K562 (cell line): Measurements from ENCODE around the gene OR2F2. TPM values are rescaled to one million over a fixed set of nuclear protein-coding genes. Genes with fewer than 3 reads are reported as not detected.

ENCODE experiments used
- BACH1 ChIP-seq: fragments of 200-800 bp; sonication (Bioruptor generic); IDR thresholded peaks from 2 replicates; pipeline ENCODE4 v1.6.1; 2016; ENCODE audit warnings: missing genetic modification characterization, missing compliant biosample characterization
- E2F4 ChIP-seq: sonication (generic); formaldehyde crosslinking; IDR thresholded peaks from 2 replicates; pipeline ENCODE4 v1.8.0; 2022; ENCODE audit warnings: mild to moderate bottlenecking, low read depth, missing genetic modification reagents
- EGR1 ChIP-seq: fragments of 450-650 bp; conservative IDR thresholded peaks from 2 replicates; pipeline ENCODE4 v1.6.1; 2017; ENCODE audit warnings: mild to moderate bottlenecking
- IRF2 ChIP-seq: sonication (generic); formaldehyde crosslinking; IDR thresholded peaks from 2 replicates; pipeline ENCODE4 v1.8.1; 2022; ENCODE audit warnings: mild to moderate bottlenecking, missing genetic modification reagents
- KAT8 ChIP-seq: fragments of 450-650 bp; IDR thresholded peaks from 2 replicates; pipeline ENCODE4 v1.6.1; 2016; ENCODE audit warnings: low read depth, mild to moderate bottlenecking
- MGA ChIP-seq: fragments of 450-650 bp; IDR thresholded peaks from 2 replicates; pipeline ENCODE4 v1.6.1; 2016; ENCODE audit warnings: mild to moderate bottlenecking, moderate library complexity
- PHF20 ChIP-seq: fragments of 450-650 bp; IDR thresholded peaks from 2 replicates; pipeline ENCODE4 v1.6.1; 2018; ENCODE audit not compliant: partially characterized antibody
- PTTG1 ChIP-seq: fragments of 450-650 bp; IDR thresholded peaks from 2 replicates; pipeline ENCODE4 v1.6.1; 2016; ENCODE audit warnings: low read depth, mild to moderate bottlenecking, missing genetic modification characterization, missing compliant biosample characterization
- TAF7 ChIP-seq: fragments of 450-650 bp; IDR thresholded peaks from 2 replicates; pipeline ENCODE4 v1.6.1; 2016; ENCODE audit warnings: missing genetic modification characterization, missing compliant biosample characterization
- ZBTB12 ChIP-seq: fragments of 250-450 bp; sonication (Bioruptor Pico); IDR thresholded peaks from 2 replicates; pipeline ENCODE4 v1.4.0; 2020
- ZNF282 ChIP-seq: sonication (generic); formaldehyde crosslinking; IDR thresholded peaks from 2 replicates; pipeline ENCODE4 v1.8.1; 2023; ENCODE audit warnings: missing genetic modification reagents
- ZNF408 ChIP-seq: fragments of 250-450 bp; sonication (Bioruptor Pico); IDR thresholded peaks from 2 replicates; pipeline ENCODE4 v1.4.0; 2020; ENCODE audit warnings: low read depth, mild to moderate bottlenecking, moderate library complexity
- ZNF75A ChIP-seq: fragments of 450-650 bp; formaldehyde crosslinking; IDR thresholded peaks from 2 replicates; pipeline ENCODE4 v1.4.0; 2020; ENCODE audit warnings: mild to moderate bottlenecking
- ZNF76 ChIP-seq: fragments of 250-450 bp; sonication (Bioruptor Pico); IDR thresholded peaks from 2 replicates; pipeline ENCODE4 v1.4.0; 2020; ENCODE audit warnings: mild to moderate bottlenecking, moderate library complexity, borderline replicate concordance
- ZNF764 ChIP-seq: fragments of 250-450 bp; sonication (Bioruptor Pico); IDR thresholded peaks from 2 replicates; pipeline ENCODE4 v1.4.0; 2020; ENCODE audit warnings: low read depth, mild to moderate bottlenecking, moderate library complexity
- polyA plus RNA-seq, 8 experiments: library from polyadenylated mRNA; depleted of rRNA in 4 of 8; stranded (reverse) in 5 of 8; unstranded in 3 of 8; fragments of >200 nt; fragmentation: Nextera tagmentation in 2 of 8; fragmentation: Illumina TruSeq in 1 of 8; extraction: Ambion mirVana in 2 of 8; extraction: Trizol in 1 of 8; gene quantifications; 2 replicates each; pipeline versions ENCODE4 v1.2.1 to v1.2.3, GENCODE V29; 2011 to 2014; ENCODE audit warnings: inconsistent platforms in 1 of 8, missing spikeins in 1 of 8
- total RNA-seq, 7 experiments: library from RNA; depleted of rRNA in 6 of 7; stranded (reverse); fragments of >200 nt in 6 of 7; fragmentation: Illumina TruSeq in 2 of 7; extraction: Trizol in 2 of 7; gene quantifications; 2 replicates each; pipeline versions ENCODE4 v1.2.1 to v1.2.3, GENCODE V29; 2011 to 2021; ENCODE audit warnings: low replicate concordance in 1 of 7

The OR2F2 gene
- total and polyA plus RNA-seq, 9 of the 15 experiments (the other 6 are each of a cell fraction or from before 2014, with no cell fraction given), result not detected

- 0 out of 2 replicates have a peak, but pooled peaks have one; percentile 38 for TF ChIP-seq ZBTB12 (CRISPR knock-in tag)
- TF ChIP-seq ZNF76, result no peak
- no peak for TF ChIP-seq KAT8
- TF ChIP-seq ZNF75A (CRISPR knock-in tag), result no peak
- TF ChIP-seq ZNF282 (CRISPR knock-in tag), result no peak
- TF ChIP-seq IRF2 (CRISPR knock-in tag), result no peak
- TF ChIP-seq EGR1, result peak; percentile 100
- TF ChIP-seq PTTG1 (tag), result no peak
- peak; percentile 43; the same call in 1 of the 2 replicates for TF ChIP-seq MGA
- TF ChIP-seq ZNF764 (CRISPR knock-in tag), result no peak
- TF ChIP-seq E2F4, result peak; percentile 88
- TF ChIP-seq BACH1, result no peak
- peak; percentile 89 for TF ChIP-seq PHF20
- TF ChIP-seq ZNF408, result no peak
- TF ChIP-seq TAF7 (tag), result peak; percentile 86
Measured at GRCh38 chr7:143901668-143902331, 33.2 kb upstream of the OR2F2 start, which contains the start of gene TCAF1 (continued).
